SH-SY5Y (cell line): ENCODE results near the gene OXNAD1.

Source experiments
- GATA2 ChIP-seq: IDR thresholded peaks from 2 replicates; pipeline ENCODE4 v1.6.1; 2011; ENCODE audit warnings: mild to moderate bottlenecking, low read depth, low read length
- GATA3 ChIP-seq: IDR thresholded peaks from 2 replicates; pipeline ENCODE4 v1.6.1; 2011; ENCODE audit warnings: low read depth, mild to moderate bottlenecking, low read length, moderate library complexity

- no peak for TF ChIP-seq GATA2
- TF ChIP-seq GATA3, result no peak
Observed at GRCh38 chr3:16286751-16287543, 21.9 kb downstream of the OXNAD1 start.
